Raji (cell line): ENCODE measurements around the gene TCF7L1.

Experiments
- POLR2A ChIP-seq: IDR thresholded peaks from 2 replicates; pipeline ENCODE4 v1.6.1; 2011; ENCODE audit warnings: low read depth, low read length, control low read depth; ENCODE audit not compliant: insufficient read depth

The TCF7L1 gene

GRCh38 chr2:85282914-85283313 lies 149.7 kb downstream of the TCF7L1 start:
- TF ChIP-seq POLR2A = no peak

GRCh38 chr2:85283641-85284040 lies 150.4 kb downstream of the TCF7L1 start:
- TF ChIP-seq POLR2A = no peak

- TF ChIP-seq POLR2A = no peak
These were observed 153.7 kb downstream of the TCF7L1 start for GRCh38 chr2:85286918-85287317.

- no peak for TF ChIP-seq POLR2A
These were observed 154.5 kb downstream of the TCF7L1 start for GRCh38 chr2:85287721-85288120.

GRCh38 chr2:85288244-85288725 lies 155.1 kb downstream of the TCF7L1 start:
- no peak for TF ChIP-seq POLR2A

GRCh38 chr2:85291425-85292023 lies 158.3 kb downstream of the TCF7L1 start:
- no peak for TF ChIP-seq POLR2A

- TF ChIP-seq POLR2A = no peak
These were observed 168.9 kb downstream of the TCF7L1 start for GRCh38 chr2:85302121-85302520.

GRCh38 chr2:85303780-85304531 lies 170.8 kb downstream of the TCF7L1 start:
- TF ChIP-seq POLR2A = no peak

GRCh38 chr2:85307527-85307897 lies 174.3 kb downstream of the TCF7L1 start:
- TF ChIP-seq POLR2A = no peak

- no peak for TF ChIP-seq POLR2A
These were observed 175.0 kb downstream of the TCF7L1 start for GRCh38 chr2:85308201-85308600.

GRCh38 chr2:85308896-85309555 lies 175.8 kb downstream of the TCF7L1 start:
- no peak for TF ChIP-seq POLR2A

- TF ChIP-seq POLR2A = no peak
These were observed 176.6 kb downstream of the TCF7L1 start for GRCh38 chr2:85309699-85310321.

- no peak for TF ChIP-seq POLR2A
These were observed 177.1 kb downstream of the TCF7L1 start for GRCh38 chr2:85310330-85310729.

- no peak for TF ChIP-seq POLR2A
These were observed 179.2 kb downstream of the TCF7L1 start for GRCh38 chr2:85312404-85312803.

GRCh38 chr2:85314884-85315242 lies 181.7 kb downstream of the TCF7L1 start:
- TF ChIP-seq POLR2A = no peak

- no peak for TF ChIP-seq POLR2A
These were observed 185.3 kb downstream of the TCF7L1 start for GRCh38 chr2:85318222-85319074.
